HG03354 (cell line): Measurements from ENCODE around the gene ADI1.

Experiments used
- ATAC-seq: cut with Tn5 transposase; IDR thresholded peaks from one replicate; pipeline ENCODE4 v1.9.1; 2021; ENCODE audit warnings: mild to moderate bottlenecking; ENCODE audit not compliant: unreplicated experiment, poor library complexity, severe bottlenecking

ADI1 gene

GRCh38 chr2:3483986-3484960 is 35.1 kb downstream of the ADI1 start:
- ATAC-seq, result no peak

DNA sequence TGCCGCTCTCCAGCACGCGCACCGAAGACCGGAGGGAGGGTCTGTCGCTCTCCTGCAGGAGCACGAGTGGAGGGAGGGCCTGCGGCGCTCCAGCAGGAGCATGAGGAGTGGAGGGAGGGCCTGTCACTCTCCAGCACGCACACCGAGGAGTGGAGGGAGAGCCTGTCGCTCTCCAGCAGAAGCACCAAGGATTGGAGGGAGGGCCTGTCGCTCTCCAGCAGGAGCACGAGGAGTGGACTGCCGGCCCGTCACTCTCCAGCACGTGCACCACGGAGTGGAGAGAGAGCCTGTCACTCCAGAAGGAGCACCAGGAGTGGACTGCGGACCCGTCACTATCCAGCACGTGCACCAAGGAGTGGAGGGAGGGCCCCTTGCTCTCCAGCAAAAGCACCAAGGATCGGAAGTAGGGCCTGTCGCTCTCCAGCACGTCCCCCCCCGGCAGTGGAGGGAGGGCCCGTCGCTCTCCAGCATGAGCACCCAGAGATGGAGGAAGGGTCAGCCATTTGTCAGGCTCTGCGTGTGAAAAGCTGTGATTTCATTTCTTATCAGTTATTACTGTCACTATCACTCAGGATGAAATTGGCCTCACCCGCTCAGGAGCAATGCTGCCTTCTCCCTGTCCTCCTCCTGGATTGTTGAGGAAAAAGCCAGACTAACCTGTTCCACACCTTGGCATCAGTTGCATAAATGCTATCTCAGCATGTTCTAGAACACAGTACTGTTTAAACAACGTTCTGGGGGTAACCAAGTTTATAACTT is 35.9 kb downstream of the ADI1 start:
- no peak for ATAC-seq

- ATAC-seq, result no peak
Observed at GRCh38 chr2:3482363-3482821, 36.9 kb downstream of the ADI1 start.

GRCh38 chr2:3481736-3482362 is 37.5 kb downstream of the ADI1 start:
- ATAC-seq, result no peak

- ATAC-seq, result no peak
Observed at GRCh38 chr2:3481011-3481400, 38.3 kb downstream of the ADI1 start.

DNA sequence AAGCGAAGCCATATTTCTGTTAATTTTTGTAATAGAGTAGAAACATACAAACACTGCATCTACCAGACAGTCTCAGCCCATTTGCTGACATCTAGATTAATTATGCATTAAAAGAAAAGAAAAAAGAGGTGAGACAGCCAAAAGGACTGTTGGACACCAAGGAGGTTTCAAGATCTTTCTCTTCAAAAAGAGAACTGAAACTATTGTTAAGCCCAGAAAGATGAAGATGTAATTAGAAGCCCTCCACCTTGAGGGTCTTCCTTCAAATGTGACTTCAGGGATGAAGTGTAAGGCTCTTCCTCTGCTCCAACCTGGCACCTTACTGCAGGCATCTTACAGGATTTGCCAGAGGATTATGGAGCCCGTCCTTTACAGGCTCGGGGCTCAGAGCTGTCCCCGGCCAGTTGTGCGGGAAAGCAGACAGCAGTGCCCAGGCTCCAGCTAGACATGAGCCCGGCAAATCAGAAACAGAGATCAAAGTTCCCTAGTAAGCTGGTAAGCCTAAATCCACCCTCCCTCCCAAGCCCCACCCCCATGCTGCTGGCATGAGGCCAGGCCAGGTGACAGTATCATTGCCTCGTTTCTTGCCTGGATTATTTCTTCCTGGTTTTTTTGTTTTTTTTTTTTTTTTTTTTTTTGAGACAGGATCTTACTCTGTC is 38.9 kb downstream of the ADI1 start:
- ATAC-seq, result no peak

GRCh38 chr2:3479430-3480320 is 39.7 kb downstream of the ADI1 start:
- no peak for ATAC-seq

- no peak for ATAC-seq
Observed at GRCh38 chr2:3478846-3479385, 40.4 kb downstream of the ADI1 start.

DNA sequence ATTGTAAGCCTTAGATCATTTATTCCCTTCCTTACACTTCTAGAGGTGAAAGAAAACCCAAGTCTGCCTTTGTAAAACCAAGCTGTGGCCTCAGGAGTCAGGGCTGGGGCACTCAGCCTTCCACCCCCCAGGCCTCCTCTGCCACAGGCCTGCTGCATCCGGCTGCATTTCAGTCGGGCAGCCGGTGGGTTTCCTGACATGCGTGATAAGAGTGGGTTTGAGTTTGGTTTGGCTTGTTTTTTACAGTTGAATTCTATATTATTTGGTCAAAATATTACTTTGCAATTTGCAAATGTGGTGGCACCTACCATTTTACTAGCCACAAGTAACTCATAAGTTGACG is 42.4 kb downstream of the ADI1 start:
- ATAC-seq, result no peak

- no peak for ATAC-seq
Observed at GRCh38 chr2:3476321-3476984, 42.9 kb downstream of the ADI1 start.

GRCh38 chr2:3475771-3476170 is 43.6 kb downstream of the ADI1 start:
- no peak for ATAC-seq

DNA sequence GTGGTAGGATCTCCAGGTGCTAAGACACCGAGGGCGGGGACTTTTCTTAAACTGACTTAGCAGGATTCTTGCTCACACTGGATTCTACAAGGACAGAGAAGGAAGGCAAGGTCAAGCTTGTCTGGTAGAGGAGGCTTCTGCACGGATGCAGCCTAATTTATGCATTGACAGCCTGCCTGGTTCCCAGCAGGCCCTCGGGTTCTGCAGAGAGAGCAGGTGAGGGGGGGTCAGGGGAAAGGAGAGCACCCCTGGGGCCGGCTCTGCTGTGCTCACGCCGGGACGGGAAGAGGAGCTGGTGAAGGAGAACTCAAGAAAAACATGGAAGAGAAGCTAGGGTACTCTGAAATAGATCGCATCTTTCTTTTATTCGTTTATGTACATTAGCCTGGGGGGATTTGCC is 46.4 kb downstream of the ADI1 start:
- ATAC-seq, result no peak

DNA sequence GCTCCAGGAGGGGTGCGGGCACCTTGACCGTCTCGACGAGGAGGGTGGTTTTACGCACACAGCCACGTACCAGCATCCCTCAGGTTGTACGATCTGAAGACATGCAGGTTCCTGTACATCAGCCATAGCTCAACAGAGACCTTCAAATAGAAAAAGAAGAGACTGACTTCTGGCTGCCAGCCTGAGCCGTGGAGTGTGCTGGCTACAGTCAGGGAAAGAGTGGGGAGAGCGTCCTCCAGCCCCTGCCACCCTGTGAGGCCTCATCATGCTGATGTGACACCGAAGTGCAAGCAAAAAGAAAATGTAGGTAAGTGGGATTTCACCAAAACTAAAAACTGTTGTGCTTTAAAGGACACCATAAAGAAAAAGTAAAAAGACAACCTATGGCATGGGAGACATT is 47.0 kb downstream of the ADI1 start:
- ATAC-seq, result no peak

DNA sequence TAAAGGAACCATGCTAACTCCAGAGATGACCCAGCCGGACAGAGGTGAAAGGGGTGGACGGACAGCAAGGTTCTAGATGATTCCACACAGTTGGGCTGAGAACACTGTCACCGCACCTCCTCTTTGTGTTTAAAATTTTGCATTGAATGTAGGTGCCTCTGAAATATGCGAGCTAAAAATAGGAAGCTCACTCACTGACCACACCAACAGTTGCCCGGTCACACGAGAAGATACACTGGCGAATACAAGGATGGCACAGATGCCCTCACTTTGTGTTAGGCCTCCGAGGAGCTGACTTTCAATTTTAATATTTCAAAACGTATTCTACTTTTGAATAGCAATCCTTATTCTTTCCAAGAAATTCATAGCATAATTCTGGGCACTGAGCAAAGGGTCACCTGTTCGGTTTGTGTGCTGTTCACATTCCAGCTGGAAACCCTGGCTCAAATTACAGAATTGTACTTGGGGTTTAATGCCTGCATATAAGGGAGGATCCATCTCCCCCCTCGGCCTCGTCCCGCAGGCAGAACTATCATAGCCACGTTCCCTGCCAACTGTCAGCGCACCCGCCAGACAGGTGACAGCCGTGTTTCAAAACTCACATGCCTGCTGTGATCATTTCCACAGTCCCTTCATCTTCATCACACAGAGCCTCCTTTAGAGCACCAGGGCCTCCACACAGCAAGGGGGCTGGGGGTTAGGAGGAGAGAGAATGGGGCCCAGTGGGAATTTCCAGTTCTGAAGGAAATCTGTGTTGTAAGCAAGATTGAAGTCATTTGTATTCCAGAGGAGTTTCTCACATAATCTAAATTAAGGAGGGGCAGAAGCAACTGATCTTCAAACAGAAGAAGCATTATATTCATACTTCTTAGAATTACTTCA is 48.2 kb downstream of the ADI1 start:
- ATAC-seq, result no peak

DNA sequence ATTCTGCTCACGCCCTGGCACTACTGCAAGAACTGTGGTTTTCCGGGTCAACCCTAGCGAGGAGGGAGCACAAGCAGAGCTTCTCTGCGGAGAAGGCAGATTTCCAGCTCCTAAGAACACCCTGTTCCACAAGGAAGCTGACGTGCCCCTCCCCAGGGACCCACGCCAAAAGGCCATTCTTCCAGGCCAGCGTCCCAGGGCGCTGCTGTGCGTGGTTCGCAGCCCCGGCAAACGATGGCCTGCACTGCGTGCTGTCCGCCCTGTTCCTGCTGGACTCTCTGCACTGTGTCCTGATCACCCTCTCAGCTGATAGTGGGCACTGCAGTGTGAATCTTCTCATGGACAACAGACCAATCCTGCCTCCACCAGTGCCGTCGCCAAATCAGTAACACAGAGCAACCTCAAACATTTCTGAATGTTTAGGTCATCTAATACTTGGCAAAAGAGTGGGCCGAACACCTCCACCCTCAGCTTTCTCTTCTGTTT is 49.1 kb downstream of the ADI1 start:
- ATAC-seq, result no peak

GRCh38 chr2:3469486-3469885 is 49.8 kb downstream of the ADI1 start:
- no peak for ATAC-seq

DNA sequence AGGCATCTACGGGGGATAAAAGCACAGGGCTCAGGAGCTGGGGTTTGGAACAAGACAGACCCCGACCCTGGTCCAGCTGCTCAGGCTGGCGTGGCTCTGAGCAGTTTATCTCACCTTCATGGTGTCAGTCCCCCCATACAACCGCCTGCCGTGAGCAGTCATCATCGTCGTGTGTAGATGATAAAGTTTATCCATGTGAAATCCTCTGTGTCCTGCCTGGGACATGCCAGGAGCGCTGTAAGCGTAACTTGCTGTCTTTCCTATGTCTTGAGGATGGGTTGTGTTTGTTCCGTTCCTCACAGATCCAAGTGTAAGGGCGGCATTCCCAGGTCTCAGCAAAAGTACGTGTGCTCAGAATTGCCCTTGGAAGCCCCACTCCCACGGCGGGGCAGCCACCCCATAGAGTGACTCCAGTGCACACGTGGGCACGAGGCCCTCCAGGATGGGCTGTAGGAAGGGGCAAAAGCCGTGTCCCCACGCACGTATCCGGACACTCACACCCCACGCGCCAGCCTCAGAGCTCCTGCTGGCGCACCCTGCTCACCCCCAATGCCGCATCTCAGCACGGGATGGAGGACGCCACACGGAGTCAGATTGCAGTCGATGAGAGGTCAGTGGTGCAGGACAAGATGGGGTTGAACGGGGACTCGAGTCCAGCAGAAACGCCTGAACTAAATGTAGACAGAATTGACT is 50.9 kb downstream of the ADI1 start:
- ATAC-seq, result no peak
